ENCODE data around the gene CD209.

DNA sequence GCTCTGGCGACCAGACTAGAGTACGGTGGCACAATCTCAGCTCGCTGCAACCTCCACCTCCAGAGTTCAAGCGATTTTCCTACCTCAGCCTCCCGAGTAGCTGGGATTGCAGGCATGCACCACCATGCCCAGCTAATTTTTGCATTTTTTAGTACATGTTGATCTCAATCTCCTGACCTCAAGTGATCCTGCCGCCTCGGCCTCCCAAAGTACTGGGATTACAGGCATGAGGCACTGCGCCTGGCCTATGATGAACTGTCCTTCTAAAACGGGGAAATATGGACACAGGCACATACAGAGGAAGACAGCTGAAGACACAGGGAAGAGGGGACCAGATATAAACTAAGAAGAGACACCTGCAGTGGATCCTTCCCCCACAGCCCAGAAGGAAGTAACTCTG lies 28.4 kb upstream of the CD209 start:
- no peak for TF ChIP-seq ZC3H10 (CRISPR knock-in tag; IDR thresholded peaks at IDR 0.05)
- no peak for TF ChIP-seq TCF4 (CRISPR knock-in tag; IDR thresholded peaks at IDR 0.05; ENCODE audit: borderline replicate concordance)
- TF ChIP-seq, protein P1, sequence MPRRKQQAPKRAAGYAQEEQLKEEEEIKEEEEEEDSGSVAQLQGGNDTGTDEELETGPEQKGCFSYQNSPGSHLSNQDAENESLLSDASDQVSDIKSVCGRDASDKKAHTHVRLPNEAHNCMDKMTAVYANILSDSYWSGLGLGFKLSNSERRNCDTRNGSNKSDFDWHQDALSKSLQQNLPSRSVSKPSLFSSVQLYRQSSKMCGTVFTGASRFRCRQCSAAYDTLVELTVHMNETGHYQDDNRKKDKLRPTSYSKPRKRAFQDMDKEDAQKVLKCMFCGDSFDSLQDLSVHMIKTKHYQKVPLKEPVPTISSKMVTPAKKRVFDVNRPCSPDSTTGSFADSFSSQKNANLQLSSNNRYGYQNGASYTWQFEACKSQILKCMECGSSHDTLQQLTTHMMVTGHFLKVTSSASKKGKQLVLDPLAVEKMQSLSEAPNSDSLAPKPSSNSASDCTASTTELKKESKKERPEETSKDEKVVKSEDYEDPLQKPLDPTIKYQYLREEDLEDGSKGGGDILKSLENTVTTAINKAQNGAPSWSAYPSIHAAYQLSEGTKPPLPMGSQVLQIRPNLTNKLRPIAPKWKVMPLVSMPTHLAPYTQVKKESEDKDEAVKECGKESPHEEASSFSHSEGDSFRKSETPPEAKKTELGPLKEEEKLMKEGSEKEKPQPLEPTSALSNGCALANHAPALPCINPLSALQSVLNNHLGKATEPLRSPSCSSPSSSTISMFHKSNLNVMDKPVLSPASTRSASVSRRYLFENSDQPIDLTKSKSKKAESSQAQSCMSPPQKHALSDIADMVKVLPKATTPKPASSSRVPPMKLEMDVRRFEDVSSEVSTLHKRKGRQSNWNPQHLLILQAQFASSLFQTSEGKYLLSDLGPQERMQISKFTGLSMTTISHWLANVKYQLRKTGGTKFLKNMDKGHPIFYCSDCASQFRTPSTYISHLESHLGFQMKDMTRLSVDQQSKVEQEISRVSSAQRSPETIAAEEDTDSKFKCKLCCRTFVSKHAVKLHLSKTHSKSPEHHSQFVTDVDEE (CRISPR knock-in tag; IDR thresholded peaks at IDR 0.05) = no peak
- TF ChIP-seq TOX (CRISPR knock-in tag; IDR thresholded peaks at IDR 0.05; ENCODE audit: borderline replicate concordance) = no peak
- TF ChIP-seq ZNF8 (CRISPR knock-in tag; IDR thresholded peaks at IDR 0.05) = no peak
- TF ChIP-seq, protein P2, sequence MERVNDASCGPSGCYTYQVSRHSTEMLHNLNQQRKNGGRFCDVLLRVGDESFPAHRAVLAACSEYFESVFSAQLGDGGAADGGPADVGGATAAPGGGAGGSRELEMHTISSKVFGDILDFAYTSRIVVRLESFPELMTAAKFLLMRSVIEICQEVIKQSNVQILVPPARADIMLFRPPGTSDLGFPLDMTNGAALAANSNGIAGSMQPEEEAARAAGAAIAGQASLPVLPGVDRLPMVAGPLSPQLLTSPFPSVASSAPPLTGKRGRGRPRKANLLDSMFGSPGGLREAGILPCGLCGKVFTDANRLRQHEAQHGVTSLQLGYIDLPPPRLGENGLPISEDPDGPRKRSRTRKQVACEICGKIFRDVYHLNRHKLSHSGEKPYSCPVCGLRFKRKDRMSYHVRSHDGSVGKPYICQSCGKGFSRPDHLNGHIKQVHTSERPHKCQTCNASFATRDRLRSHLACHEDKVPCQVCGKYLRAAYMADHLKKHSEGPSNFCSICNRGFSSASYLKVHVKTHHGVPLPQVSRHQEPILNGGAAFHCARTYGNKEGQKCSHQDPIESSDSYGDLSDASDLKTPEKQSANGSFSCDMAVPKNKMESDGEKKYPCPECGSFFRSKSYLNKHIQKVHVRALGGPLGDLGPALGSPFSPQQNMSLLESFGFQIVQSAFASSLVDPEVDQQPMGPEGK (CRISPR knock-in tag; IDR thresholded peaks at IDR 0.05; ENCODE audit: borderline replicate concordance) = no peak
- no peak for TF ChIP-seq ZFP3 (CRISPR knock-in tag; IDR thresholded peaks at IDR 0.05)
- TF ChIP-seq, protein P3, sequence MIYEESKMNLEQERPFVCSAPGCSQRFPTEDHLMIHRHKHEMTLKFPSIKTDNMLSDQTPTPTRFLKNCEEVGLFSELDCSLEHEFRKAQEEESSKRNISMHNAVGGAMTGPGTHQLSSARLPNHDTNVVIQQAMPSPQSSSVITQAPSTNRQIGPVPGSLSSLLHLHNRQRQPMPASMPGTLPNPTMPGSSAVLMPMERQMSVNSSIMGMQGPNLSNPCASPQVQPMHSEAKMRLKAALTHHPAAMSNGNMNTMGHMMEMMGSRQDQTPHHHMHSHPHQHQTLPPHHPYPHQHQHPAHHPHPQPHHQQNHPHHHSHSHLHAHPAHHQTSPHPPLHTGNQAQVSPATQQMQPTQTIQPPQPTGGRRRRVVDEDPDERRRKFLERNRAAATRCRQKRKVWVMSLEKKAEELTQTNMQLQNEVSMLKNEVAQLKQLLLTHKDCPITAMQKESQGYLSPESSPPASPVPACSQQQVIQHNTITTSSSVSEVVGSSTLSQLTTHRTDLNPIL (CRISPR knock-in tag; IDR thresholded peaks at IDR 0.05; ENCODE audit: low read depth) = no peak
- TF ChIP-seq SNAI2 (CRISPR knock-in tag; IDR thresholded peaks at IDR 0.05) = no peak
- no peak for TF ChIP-seq ZFP30 (CRISPR knock-in tag; IDR thresholded peaks at IDR 0.05)
- no peak for TF ChIP-seq ARNTL (CRISPR knock-in tag; IDR thresholded peaks at IDR 0.05; ENCODE audit: borderline replicate concordance, low read depth)
- TF ChIP-seq ZNF565 (CRISPR knock-in tag; conservative IDR thresholded peaks at IDR 0.05; ENCODE audit: low read depth) = no peak
- no peak for TF ChIP-seq ESRRG (CRISPR knock-in tag; IDR thresholded peaks at IDR 0.05)
- TF ChIP-seq CSDC2 (CRISPR knock-in tag; IDR thresholded peaks at IDR 0.05) = no peak
